22Rv1 (cell line): Measurements from ENCODE around the gene UBQLN4.

Experiments
- CTCF ChIP-seq: fragments of 450-650 bp; IDR thresholded peaks from 2 replicates; pipeline ENCODE4 v1.5.1; 2017; ENCODE audit warnings: mild to moderate bottlenecking
- ZFX ChIP-seq: fragments of 450-650 bp; IDR thresholded peaks from 2 replicates; pipeline ENCODE4 v1.6.1; 2017; ENCODE audit warnings: antibody characterized with exemption, borderline replicate concordance

GRCh38 chr1:156067262-156067661 lies 13.7 kb upstream of the UBQLN4 start:
- no peak for TF ChIP-seq CTCF
- no peak for TF ChIP-seq ZFX
